ENCODE measurements around the gene XRRA1. TPM values are rescaled to one million over a fixed set of nuclear protein-coding genes. Genes with fewer than 3 reads are reported as not detected.

The XRRA1 gene
- polyA plus RNA-seq, 3 donors, result 1.2 to 3.6 (median 3.5) TPM

- H3K27me3 Mint-ChIP-seq (ENCODE audit: low read depth in 3 of 3), result peaks cover 0 to 3% (median 0%) of the 10 kb centered on the region in 3 donors
- no peak for DNase-seq
- TF ChIP-seq CTCF (IDR thresholded peaks at IDR 0.05), result no peak
- Histone ChIP-seq H4K20me1 (ENCODE audit: insufficient read depth, low read length) (peaks cover 55% of the 10 kb centered on the region), H3K79me2 (ENCODE audit: insufficient read depth, low read length) (peaks cover 89% of the 10 kb centered on the region), H3K9me3 (replicated peaks in 1 of 2; ENCODE audit: control insufficient read depth in 1 of 2, insufficient read depth in 1 of 2, low read length in 2 of 2) (no peaks in the 10 kb centered on the region), H3K36me3 (replicated peaks in 1 of 2; ENCODE audit: control insufficient read depth in 1 of 2, insufficient read depth in 2 of 2, low read length in 2 of 2) (peaks cover 9 to 42% of the 10 kb centered on the region in 2 donors), H3K27ac (ENCODE audit: low read depth in 1 of 2, low read length in 2 of 2) (no peak overlapping the region), H3K9ac (ENCODE audit: insufficient read depth, low read length, poor library complexity, severe bottlenecking) (no peak overlapping the region), H2AFZ (ENCODE audit: insufficient read depth, low read depth, low read length, poor library complexity, severe bottlenecking) (no peak overlapping the region), H3K27me3 (ENCODE audit: control insufficient read depth in 2 of 2, insufficient read depth in 2 of 2, low read length in 2 of 2) (no peaks in the 10 kb centered on the region), H3K4me3 (replicated peaks in 1 of 3; ENCODE audit: low read depth in 2 of 3, low read length in 3 of 3) (no peak overlapping the region), H3K4me1 (ENCODE audit: control insufficient read depth in 1 of 2, insufficient read depth in 2 of 2, low read length in 2 of 2) (peaks cover 19 to 25% of the 10 kb centered on the region in 2 donors), H3K4me2 (replicated peaks; ENCODE audit: extremely low read depth, low read length, poor library complexity, severe bottlenecking) (no peak overlapping the region)
- intact Hi-C loops (cut with micrococcal nuclease), result loop anchor here in 1 of 2 donors (5.0 kb wide), 1 partner anchor 35 kb away; the partner anchor contains the start of gene NEU3
- H3K27ac Mint-ChIP-seq, result peak overlapping the region in 2 of 7 donors; percentile 19 to 42
- H3K36me3 Mint-ChIP-seq, result peaks cover 19 to 38% of the 10 kb centered on the region in 2 donors
- no peaks in the 10 kb centered on the region for H3K9me3 Mint-ChIP-seq
- WGBS (ENCODE audit: insufficient coverage), result no CpG with 5 or more reads among the region's 2 CpGs
- peaks cover 44% of the 10 kb centered on the region for H3K4me1 Mint-ChIP-seq
- no peak overlapping the region for H3K4me3 Mint-ChIP-seq
Measured at GRCh38 chr11:74952752-74953151, 3.9 kb upstream of the XRRA1 start.

DNA sequence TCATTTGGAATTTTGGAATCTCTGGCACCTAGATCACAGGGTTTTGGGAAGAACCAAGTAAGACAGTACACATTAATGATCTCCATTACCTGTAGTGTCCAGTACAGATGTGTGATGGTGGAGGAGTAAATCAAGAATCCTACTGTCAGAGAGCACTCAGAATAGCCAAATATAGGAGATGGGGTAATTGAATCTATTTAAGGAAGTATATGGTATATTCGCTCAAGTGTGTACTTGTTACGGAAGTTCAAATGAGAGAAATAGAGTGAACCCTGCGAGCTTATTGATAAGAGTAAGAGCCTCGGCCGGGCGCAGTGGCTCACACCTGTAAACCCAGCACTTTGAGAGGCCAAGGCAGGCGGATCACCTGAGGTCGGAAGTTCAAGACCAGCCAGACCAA lies 2.3 kb upstream of the XRRA1 start:
- Histone ChIP-seq H3K4me1 (ENCODE audit: control insufficient read depth in 1 of 2, insufficient read depth in 2 of 2, low read length in 2 of 2) (peaks cover 19 to 25% of the 10 kb centered on the region in 2 donors), H3K9ac (ENCODE audit: insufficient read depth, low read length, poor library complexity, severe bottlenecking) (no peak overlapping the region), H3K79me2 (ENCODE audit: insufficient read depth, low read length) (peaks cover 74% of the 10 kb centered on the region), H3K36me3 (replicated peaks in 1 of 2; ENCODE audit: control insufficient read depth in 1 of 2, insufficient read depth in 2 of 2, low read length in 2 of 2) (peaks cover 4 to 29% of the 10 kb centered on the region in 2 donors), H3K4me3 (replicated peaks in 1 of 3; ENCODE audit: low read depth in 2 of 3, low read length in 3 of 3) (no peak overlapping the region), H3K4me2 (replicated peaks; ENCODE audit: extremely low read depth, low read length, poor library complexity, severe bottlenecking) (no peak overlapping the region), H3K27ac (ENCODE audit: low read depth in 1 of 2, low read length in 2 of 2) (peak overlapping the region in 1 of 2 donors; percentile 48), H3K27me3 (ENCODE audit: control insufficient read depth in 2 of 2, insufficient read depth in 2 of 2, low read length in 2 of 2) (no peaks in the 10 kb centered on the region), H3K9me3 (replicated peaks in 1 of 2; ENCODE audit: control insufficient read depth in 1 of 2, insufficient read depth in 1 of 2, low read length in 2 of 2) (no peaks in the 10 kb centered on the region), H2AFZ (ENCODE audit: insufficient read depth, low read depth, low read length, poor library complexity, severe bottlenecking) (no peak overlapping the region), H4K20me1 (ENCODE audit: insufficient read depth, low read length) (peaks cover 40% of the 10 kb centered on the region)
- peaks cover 42% of the 10 kb centered on the region for H3K4me1 Mint-ChIP-seq
- H3K4me3 Mint-ChIP-seq, result peak overlapping the region in 1 of 2 donors; percentile 3
- no peaks in the 10 kb centered on the region for H3K9me3 Mint-ChIP-seq
- WGBS (ENCODE audit: insufficient coverage), result 93% methylated on average over 8 of the region's 8 CpGs
- intact Hi-C loops (cut with micrococcal nuclease), result loop anchor here in 1 of 2 donors (5.0 kb wide), 1 partner anchor 36 kb away; the partner anchor contains the start of gene NEU3
- H3K27ac Mint-ChIP-seq, result peak overlapping the region in 2 of 7 donors; percentile 30 to 66
- peaks cover 13 to 36% of the 10 kb centered on the region in 2 donors for H3K36me3 Mint-ChIP-seq
- H3K27me3 Mint-ChIP-seq (ENCODE audit: low read depth in 3 of 3), result peaks cover 0 to 3% (median 0%) of the 10 kb centered on the region in 3 donors
- DNase-seq, result no peak
- no peak for TF ChIP-seq CTCF (IDR thresholded peaks at IDR 0.05)
